Spleen (tissue), 11 donors: ENCODE measurements around the gene RAB22A. TPM values are rescaled to one million over a fixed set of nuclear protein-coding genes. Genes with fewer than 3 reads are reported as not detected.

Experiments used
- DNase-seq: peaks from one replicate; pipeline ENCODE4 v3.0.0-alpha.2; 2020
- H3K27ac ChIP-seq, 8 donors: fragments of 200-600 bp; sonication (generic) in 7 of 8; 1 replicate in 4 of 8; 2 replicates in 4 of 8; pipeline versions ENCODE4 v1.5.0 to v1.8.0; 2016 to 2021; ENCODE audit warnings: inconsistent platforms in 4 of 8, mild to moderate bottlenecking in 4 of 8, moderate library complexity in 1 of 8
- H3K27me3 ChIP-seq, 7 donors: fragments of 200-600 bp; sonication (generic) in 6 of 7; replicated peaks in 1 of 7; 1 replicate in 4 of 7; 2 replicates in 3 of 7; pipeline versions ENCODE4 v1.5.0 to v1.8.0; 2016 to 2021; ENCODE audit warnings: inconsistent platforms in 3 of 7, mild to moderate bottlenecking in 1 of 7
- H3K36me3 ChIP-seq, 6 donors: fragments of 200-600 bp; sonication (generic) in 5 of 6; 1 replicate in 4 of 6; 2 replicates in 2 of 6; pipeline versions ENCODE4 v1.5.0 to v1.8.0; 2016 to 2021; ENCODE audit warnings: inconsistent platforms in 2 of 6
- H3K4me1 ChIP-seq, 6 donors: fragments of 200-600 bp; sonication (generic) in 5 of 6; 1 replicate in 3 of 6; 2 replicates in 3 of 6; pipeline versions ENCODE4 v1.5.0 to v1.8.0; 2016 to 2021; ENCODE audit warnings: inconsistent platforms in 3 of 6
- H3K4me3 ChIP-seq, 8 donors: fragments of 200-600 bp; sonication (generic) in 7 of 8; 1 replicate in 4 of 8; 2 replicates in 4 of 8; pipeline versions ENCODE4 v1.5.0 to v1.8.0; 2016 to 2021; ENCODE audit warnings: inconsistent platforms in 4 of 8, mild to moderate bottlenecking in 4 of 8, moderate library complexity in 2 of 8
- H3K9me3 ChIP-seq, 8 donors: fragments of 200-600 bp; sonication (generic) in 7 of 8; 1 replicate in 4 of 8; 2 replicates in 4 of 8; pipeline versions ENCODE4 v1.5.0 to v1.8.0; 2016 to 2021; ENCODE audit warnings: inconsistent platforms in 4 of 8
- POLR2A ChIP-seq, 3 donors: fragments of 450-650 bp; IDR thresholded peaks; one replicate each; pipeline ENCODE4 v1.5.1; 2017; ENCODE audit warnings: antibody characterized with exemption in 3 of 3, mild to moderate bottlenecking in 1 of 3
- POLR2AphosphoS5 ChIP-seq, 3 donors: sonication (generic); formaldehyde crosslinking; IDR thresholded peaks; one replicate each; pipeline ENCODE4 v1.5.1; 2017; ENCODE audit warnings: antibody characterized with exemption in 3 of 3
- WGBS, 5 donors: extraction: QIAGEN DNeasy Blood & Tissue Kit in 3 of 5; methylation state at CpG; one replicate each; pipeline versions ENCODE4 v1.1.5 to v1.1.7; 2013 to 2018; 5-methylcytosine and 5-hydroxymethylcytosine counted together
- intact Hi-C: fragments of 100-400 bp; cut with DNase I; formaldehyde crosslinking; loops from one replicate; pipeline ENCODE4 v1.15.0; 2023; ENCODE audit warnings: low total_unique reads
- polyA plus RNA-seq, 3 donors: library from polyadenylated mRNA; stranded (reverse); fragments of 200-250 nt; gene quantifications; one replicate each; pipeline ENCODE4 v1.2.1, GENCODE V29; 2013
- total RNA-seq, 7 donors: library from RNA; depleted of rRNA in 3 of 7; stranded (reverse); fragments of >200 nt in 3 of 7; fragmentation: NEBNext Ultra II Directional in 4 of 7; extraction: Animal tissue kit (Norgen Biotek cat#: 25700) in 4 of 7; gene quantifications; one replicate each; pipeline versions ENCODE4 v1.1.0 to v1.2.1, GENCODE V29; 2016 to 2021
- TF ChIP-seq, protein P1 (sequence below), 11 experiments: fragments of 200-600 bp in 7 of 11; fragments of 450-650 bp in 4 of 11; sonication (generic) in 4 of 11; IDR thresholded peaks in 8 of 11; conservative IDR thresholded peaks in 3 of 11; 1 replicate in 7 of 11; 2 replicates in 4 of 11; pipeline versions ENCODE4 v1.4.0 to v1.8.0; 2016 to 2021; ENCODE audit warnings: antibody characterized with exemption in 11 of 11, inconsistent platforms in 4 of 11, mild to moderate bottlenecking in 1 of 11
- donor health status: healthy with polysubstance abuse.
- donor health status: DM: no; HTN: no; CAD: no; lungs with moderate emphysema.
- donor health status: DM: no; HTN: no; CAD: no.
- donor health status: Bipolar disorder and iron deficiency.
- donor health status: healthy.
- donor health status: DM: no; HTN: no; CAD: no.
- donor health status: DM: yes; HTN: yes; CAD: no.

Gene RAB22A
- total and polyA plus RNA-seq, 10 donors = 4.2 to 22.6 (median 17.5) TPM

DNA sequence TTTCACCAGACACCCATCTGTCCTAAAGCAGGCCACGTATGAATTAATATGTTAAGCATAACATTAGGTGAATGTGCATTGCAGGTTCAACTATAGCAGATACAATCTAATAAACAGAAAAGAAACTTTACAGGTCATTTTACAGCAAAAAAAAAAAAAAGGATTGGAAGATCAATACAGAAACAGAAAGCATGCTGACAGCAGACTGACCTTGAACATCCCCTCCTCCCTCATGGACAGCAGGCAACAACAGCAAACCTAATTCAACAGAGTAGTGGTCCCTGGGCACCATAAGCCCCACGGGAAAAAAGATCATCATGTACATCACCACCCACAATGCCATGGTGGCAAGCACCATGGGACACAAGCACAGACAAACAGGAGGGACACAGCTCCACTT is 12.1 kb upstream of the RAB22A start:
- peaks cover 0 to 18% (median 0%) of the 10 kb centered on the region in 6 donors for H3K36me3 ChIP-seq
- H3K4me3 ChIP-seq = no peak overlapping the region
- no peaks in the 10 kb centered on the region for H3K9me3 ChIP-seq
- no peak overlapping the region for H3K27ac ChIP-seq
- no peak for DNase-seq
- intact Hi-C loops = no loop called here
- 46 to 95% (median 69%) methylated on average over 2 of the region's 2 CpGs for WGBS, 5 donors
- H3K4me1 ChIP-seq = peaks cover 0 to 16% (median 2%) of the 10 kb centered on the region in 6 donors
- no peak for TF ChIP-seq POLR2A (IDR thresholded peaks at IDR 0.05)
- TF ChIP-seq POLR2AphosphoS5 (IDR thresholded peaks at IDR 0.05) = no peak
- TF ChIP-seq, protein P1, sequence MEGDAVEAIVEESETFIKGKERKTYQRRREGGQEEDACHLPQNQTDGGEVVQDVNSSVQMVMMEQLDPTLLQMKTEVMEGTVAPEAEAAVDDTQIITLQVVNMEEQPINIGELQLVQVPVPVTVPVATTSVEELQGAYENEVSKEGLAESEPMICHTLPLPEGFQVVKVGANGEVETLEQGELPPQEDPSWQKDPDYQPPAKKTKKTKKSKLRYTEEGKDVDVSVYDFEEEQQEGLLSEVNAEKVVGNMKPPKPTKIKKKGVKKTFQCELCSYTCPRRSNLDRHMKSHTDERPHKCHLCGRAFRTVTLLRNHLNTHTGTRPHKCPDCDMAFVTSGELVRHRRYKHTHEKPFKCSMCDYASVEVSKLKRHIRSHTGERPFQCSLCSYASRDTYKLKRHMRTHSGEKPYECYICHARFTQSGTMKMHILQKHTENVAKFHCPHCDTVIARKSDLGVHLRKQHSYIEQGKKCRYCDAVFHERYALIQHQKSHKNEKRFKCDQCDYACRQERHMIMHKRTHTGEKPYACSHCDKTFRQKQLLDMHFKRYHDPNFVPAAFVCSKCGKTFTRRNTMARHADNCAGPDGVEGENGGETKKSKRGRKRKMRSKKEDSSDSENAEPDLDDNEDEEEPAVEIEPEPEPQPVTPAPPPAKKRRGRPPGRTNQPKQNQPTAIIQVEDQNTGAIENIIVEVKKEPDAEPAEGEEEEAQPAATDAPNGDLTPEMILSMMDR (IDR thresholded peaks at IDR 0.05 in 8 of 11, conservative IDR thresholded peaks at IDR 0.05 in 3 of 11) = no peak
- H3K27me3 ChIP-seq = no peaks in the 10 kb centered on the region

DNA sequence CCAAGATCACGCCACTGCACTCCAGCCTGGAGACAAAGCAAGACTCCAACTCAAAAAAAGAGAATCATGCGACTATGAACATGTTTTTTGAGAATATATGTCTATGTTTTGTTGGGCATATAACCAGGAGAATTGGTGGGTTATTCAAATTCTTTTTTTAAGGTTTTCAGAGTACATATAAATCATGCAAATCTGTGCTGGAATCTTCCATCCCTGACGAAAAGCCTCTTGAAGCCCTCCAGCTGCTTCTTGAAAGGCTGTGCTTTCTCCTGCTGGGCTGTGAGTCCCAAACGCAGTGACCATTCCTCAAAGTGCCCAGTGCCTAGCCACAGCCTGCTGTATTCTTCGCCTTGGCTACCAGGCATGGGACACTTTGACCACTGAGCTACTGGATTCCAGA is 9.2 kb upstream of the RAB22A start:
- TF ChIP-seq POLR2AphosphoS5 (IDR thresholded peaks at IDR 0.05) (no peak), POLR2A (IDR thresholded peaks at IDR 0.05) (no peak)
- TF ChIP-seq, protein P1 (IDR thresholded peaks at IDR 0.05 in 8 of 11, conservative IDR thresholded peaks at IDR 0.05 in 3 of 11) = no peak
- Histone ChIP-seq H3K27ac (no peak overlapping the region), H3K9me3 (no peaks in the 10 kb centered on the region), H3K4me3 (no peak overlapping the region), H3K36me3 (peaks cover 0 to 18% (median 0%) of the 10 kb centered on the region in 6 donors), H3K4me1 (peaks cover 0 to 27% (median 2%) of the 10 kb centered on the region in 6 donors), H3K27me3 (no peaks in the 10 kb centered on the region)
- DNase-seq = no peak
- 90 to 94% (median 93%) methylated on average over 5 of the region's 5 CpGs for WGBS, 5 donors
- intact Hi-C loops = no loop called here

DNA sequence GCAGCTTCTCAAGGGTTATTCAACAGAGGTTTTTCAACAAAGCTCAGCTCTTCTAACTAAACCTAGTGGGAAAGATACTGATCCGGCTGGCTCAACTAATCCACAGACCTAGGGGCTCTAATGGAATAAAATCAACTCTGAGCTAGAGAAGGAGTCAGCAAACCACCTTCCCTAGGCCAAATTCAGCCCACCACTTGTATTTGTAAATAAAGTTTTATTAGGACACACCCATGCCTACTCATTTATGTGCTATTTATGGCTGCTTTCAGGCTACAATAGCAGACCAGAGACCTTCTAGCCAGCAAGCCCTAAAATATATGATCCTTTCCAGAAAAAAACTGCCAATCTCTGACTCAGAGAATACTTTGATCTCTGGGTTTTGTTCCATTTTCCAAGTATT is 6.0 kb upstream of the RAB22A start:
- H3K27me3 ChIP-seq = no peaks in the 10 kb centered on the region
- peaks cover 21 to 43% (median 29%) of the 10 kb centered on the region in 6 donors for H3K4me1 ChIP-seq
- intact Hi-C loops = no loop called here
- H3K4me3 ChIP-seq = no peak overlapping the region
- H3K36me3 ChIP-seq = peaks cover 0 to 18% (median 0%) of the 10 kb centered on the region in 6 donors
- TF ChIP-seq POLR2AphosphoS5 (IDR thresholded peaks at IDR 0.05) = no peak
- no peak for TF ChIP-seq POLR2A (IDR thresholded peaks at IDR 0.05)
- TF ChIP-seq, protein P1 (IDR thresholded peaks at IDR 0.05 in 8 of 11, conservative IDR thresholded peaks at IDR 0.05 in 3 of 11) = no peak
- no peak overlapping the region for H3K27ac ChIP-seq
- no peak for DNase-seq
- WGBS, 5 donors = 93 to 100% (median 97%) methylated on average over 1 of the region's 1 CpG
- no peaks in the 10 kb centered on the region for H3K9me3 ChIP-seq

DNA sequence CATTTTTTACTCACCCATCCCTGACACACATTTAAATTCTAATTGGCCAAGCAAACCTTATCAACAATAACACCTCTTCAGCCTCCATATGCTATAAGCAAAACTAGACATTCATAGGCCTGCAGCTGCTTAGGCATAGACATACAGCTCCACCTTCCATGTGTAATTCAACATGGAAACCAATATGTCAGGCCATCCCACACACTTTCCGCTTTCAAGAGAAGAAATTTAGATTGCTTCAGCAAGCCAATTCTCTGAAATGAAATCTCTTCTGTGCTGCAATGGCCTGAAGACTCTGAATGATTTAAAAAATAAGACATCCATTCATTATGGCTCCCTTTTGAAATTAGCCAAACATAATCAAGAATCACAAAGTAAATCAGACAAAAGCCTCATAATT is 4.5 kb upstream of the RAB22A start:
- TF ChIP-seq POLR2AphosphoS5 (IDR thresholded peaks at IDR 0.05) (no peak), POLR2A (IDR thresholded peaks at IDR 0.05) (no peak)
- TF ChIP-seq, protein P1 (IDR thresholded peaks at IDR 0.05 in 8 of 11, conservative IDR thresholded peaks at IDR 0.05 in 3 of 11) = no peak
- Histone ChIP-seq H3K36me3 (peaks cover 0 to 18% (median 0%) of the 10 kb centered on the region in 6 donors), H3K9me3 (no peaks in the 10 kb centered on the region), H3K4me1 (peaks cover 21 to 50% (median 35%) of the 10 kb centered on the region in 6 donors), H3K4me3 (no peak overlapping the region), H3K27ac (no peak overlapping the region), H3K27me3 (no peaks in the 10 kb centered on the region)
- intact Hi-C loops = no loop called here
- no peak for DNase-seq
- WGBS, 5 donors = 94 to 100% (median 95%) methylated on average over 1 of the region's 1 CpG
